Type B pancreatic cell (in vitro differentiated cells): ENCODE results near the gene PTPRM. TPM values are rescaled to one million over a fixed set of nuclear protein-coding genes. Genes with fewer than 3 reads are reported as not detected.

Experiments
- DNase-seq: peaks from one replicate; pipeline ENCODE4 v3.0.0; 2021; ENCODE audit warnings: mixed read lengths; ENCODE audit not compliant: unreplicated experiment; ENCODE audit errors: extremely low spot score
- H3K27ac Mint-ChIP-seq: 2 replicates; pipeline ENCODE4 v1.8.0; 2021; ENCODE audit warnings: mild to moderate bottlenecking, mixed read lengths
- H3K27me3 Mint-ChIP-seq: 2 replicates; pipeline ENCODE4 v1.8.0; 2021; ENCODE audit warnings: mixed read lengths
- H3K36me3 Mint-ChIP-seq: 2 replicates; pipeline ENCODE4 v1.8.0; 2021; ENCODE audit warnings: mixed read lengths
- H3K4me1 Mint-ChIP-seq: one replicate; pipeline ENCODE4 v1.8.0; 2021; ENCODE audit warnings: mixed read lengths; ENCODE audit not compliant: unreplicated experiment
- H3K4me3 Mint-ChIP-seq: 2 replicates; pipeline ENCODE4 v1.8.0; 2021; ENCODE audit warnings: mild to moderate bottlenecking, mixed read lengths
- H3K9me3 Mint-ChIP-seq: 2 replicates; pipeline ENCODE4 v1.8.0; 2021; ENCODE audit warnings: mixed read lengths
- total RNA-seq: library from RNA; stranded (reverse); gene quantifications from 2 replicates; pipeline ENCODE4 v1.2.1, GENCODE V29; 2021; ENCODE audit warnings: low replicate concordance
- TF ChIP-seq, protein P1 (sequence below): fragments of 200-600 bp; sonication (generic); conservative IDR thresholded peaks from 2 replicates; pipeline ENCODE4 v1.5.0; 2021; ENCODE audit warnings: antibody characterized with exemption, mild to moderate bottlenecking

The PTPRM gene
- total RNA-seq, 1 donor from 2014 or later: 18.6 TPM

DNA sequence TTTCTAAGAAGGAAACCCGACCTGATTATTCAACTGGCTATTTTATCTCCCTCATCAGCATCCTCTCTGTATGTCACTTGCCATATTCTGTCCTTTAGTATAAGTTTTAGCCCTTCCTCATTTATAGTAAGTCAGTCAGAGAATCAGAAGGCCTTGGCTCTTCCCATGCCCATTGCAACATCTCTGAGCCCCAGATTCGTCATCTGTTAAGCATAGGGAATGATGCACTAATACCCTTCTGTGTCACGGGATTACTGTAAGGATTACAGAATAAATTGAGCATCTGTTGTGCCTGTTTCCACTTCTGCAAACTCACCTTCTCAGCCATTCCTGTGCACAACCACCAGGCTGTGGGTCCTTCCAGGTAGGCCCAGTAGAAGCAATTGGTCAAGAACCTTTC is 784.0 kb downstream of the PTPRM start:
- no peaks in the 10 kb centered on the region for H3K4me1 Mint-ChIP-seq
- H3K36me3 Mint-ChIP-seq: no peaks in the 10 kb centered on the region
- no peaks in the 10 kb centered on the region for H3K9me3 Mint-ChIP-seq
- H3K4me3 Mint-ChIP-seq: no peak overlapping the region
- no peak overlapping the region for H3K27ac Mint-ChIP-seq
- no peaks in the 10 kb centered on the region for H3K27me3 Mint-ChIP-seq
- TF ChIP-seq, protein P1, sequence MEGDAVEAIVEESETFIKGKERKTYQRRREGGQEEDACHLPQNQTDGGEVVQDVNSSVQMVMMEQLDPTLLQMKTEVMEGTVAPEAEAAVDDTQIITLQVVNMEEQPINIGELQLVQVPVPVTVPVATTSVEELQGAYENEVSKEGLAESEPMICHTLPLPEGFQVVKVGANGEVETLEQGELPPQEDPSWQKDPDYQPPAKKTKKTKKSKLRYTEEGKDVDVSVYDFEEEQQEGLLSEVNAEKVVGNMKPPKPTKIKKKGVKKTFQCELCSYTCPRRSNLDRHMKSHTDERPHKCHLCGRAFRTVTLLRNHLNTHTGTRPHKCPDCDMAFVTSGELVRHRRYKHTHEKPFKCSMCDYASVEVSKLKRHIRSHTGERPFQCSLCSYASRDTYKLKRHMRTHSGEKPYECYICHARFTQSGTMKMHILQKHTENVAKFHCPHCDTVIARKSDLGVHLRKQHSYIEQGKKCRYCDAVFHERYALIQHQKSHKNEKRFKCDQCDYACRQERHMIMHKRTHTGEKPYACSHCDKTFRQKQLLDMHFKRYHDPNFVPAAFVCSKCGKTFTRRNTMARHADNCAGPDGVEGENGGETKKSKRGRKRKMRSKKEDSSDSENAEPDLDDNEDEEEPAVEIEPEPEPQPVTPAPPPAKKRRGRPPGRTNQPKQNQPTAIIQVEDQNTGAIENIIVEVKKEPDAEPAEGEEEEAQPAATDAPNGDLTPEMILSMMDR: no peak
- DNase-seq: no peak

DNA sequence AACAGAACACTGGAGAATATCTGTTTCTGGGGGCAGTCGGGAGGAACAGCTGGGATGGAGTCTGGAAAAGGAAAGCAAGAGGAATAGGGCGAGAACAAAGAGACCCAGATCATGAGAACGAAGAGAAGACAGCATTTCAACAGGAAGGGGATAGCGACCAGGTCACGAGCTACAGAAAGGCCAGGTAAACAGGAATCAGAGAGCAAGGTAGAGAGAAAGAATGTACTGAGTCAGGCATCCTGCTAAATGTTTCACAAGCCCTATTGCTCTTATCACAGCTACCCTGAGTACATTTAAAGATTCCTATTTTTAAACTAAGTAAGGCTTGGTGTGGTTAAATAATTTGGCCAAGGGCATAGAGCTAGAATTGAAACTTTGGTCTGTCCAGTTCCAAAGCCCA is 787.2 kb downstream of the PTPRM start:
- Mint-ChIP-seq H3K4me3 (no peak overlapping the region), H3K9me3 (no peaks in the 10 kb centered on the region), H3K4me1 (peaks cover 8% of the 10 kb centered on the region), H3K27me3 (peaks cover 12% of the 10 kb centered on the region), H3K27ac (no peak overlapping the region), H3K36me3 (no peaks in the 10 kb centered on the region)
- DNase-seq: no peak
- TF ChIP-seq, protein P1: no peak

DNA sequence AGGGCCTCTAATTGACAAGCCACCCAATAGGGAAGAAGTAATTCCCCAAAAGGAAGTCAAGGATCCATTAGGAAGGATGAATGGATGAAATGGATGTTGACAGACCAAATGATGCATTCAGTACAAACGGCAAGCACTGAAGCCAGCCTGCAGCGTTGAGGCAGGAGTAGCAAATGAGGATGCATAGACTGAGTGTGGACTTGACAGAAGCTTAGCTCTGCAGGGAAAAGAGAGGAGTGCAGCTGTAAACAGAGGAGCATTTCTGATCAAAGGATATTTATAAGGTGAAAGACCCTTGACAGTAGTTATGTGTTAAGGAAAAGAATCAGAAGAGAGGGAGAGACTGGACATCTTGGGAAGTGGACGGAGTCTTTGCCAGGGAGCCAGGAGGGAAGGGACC is 788.9 kb downstream of the PTPRM start:
- DNase-seq: no peak
- Mint-ChIP-seq H3K4me1 (peaks cover 8% of the 10 kb centered on the region), H3K9me3 (no peaks in the 10 kb centered on the region), H3K36me3 (no peaks in the 10 kb centered on the region), H3K4me3 (no peak overlapping the region), H3K27me3 (peaks cover 22% of the 10 kb centered on the region), H3K27ac (no peak overlapping the region)
- TF ChIP-seq, protein P1: no peak

DNA sequence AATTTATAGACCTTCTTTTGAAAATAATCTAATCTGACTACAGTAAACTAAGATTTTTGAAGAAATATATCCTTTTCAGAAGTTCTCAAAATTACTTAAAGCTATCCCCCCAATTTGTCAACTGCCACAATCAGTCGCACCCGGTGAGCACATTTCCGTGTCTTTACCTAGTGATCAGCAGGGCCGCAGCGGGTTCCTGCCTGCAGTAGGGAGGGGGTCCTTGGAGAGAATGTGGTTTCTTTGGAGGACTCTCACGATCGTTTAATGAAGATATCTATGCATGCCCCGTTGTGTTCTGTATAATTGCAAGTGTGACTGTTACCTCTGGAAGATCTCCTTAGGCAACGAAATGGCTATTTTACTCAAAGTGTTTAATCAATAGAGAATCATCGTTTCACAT is 790.2 kb downstream of the PTPRM start:
- H3K9me3 Mint-ChIP-seq: no peaks in the 10 kb centered on the region
- H3K4me3 Mint-ChIP-seq: no peak overlapping the region
- DNase-seq: no peak
- no peak overlapping the region for H3K27ac Mint-ChIP-seq
- no peaks in the 10 kb centered on the region for H3K36me3 Mint-ChIP-seq
- H3K4me1 Mint-ChIP-seq: peaks cover 8% of the 10 kb centered on the region
- TF ChIP-seq, protein P1: no peak
- H3K27me3 Mint-ChIP-seq: peaks cover 26% of the 10 kb centered on the region

DNA sequence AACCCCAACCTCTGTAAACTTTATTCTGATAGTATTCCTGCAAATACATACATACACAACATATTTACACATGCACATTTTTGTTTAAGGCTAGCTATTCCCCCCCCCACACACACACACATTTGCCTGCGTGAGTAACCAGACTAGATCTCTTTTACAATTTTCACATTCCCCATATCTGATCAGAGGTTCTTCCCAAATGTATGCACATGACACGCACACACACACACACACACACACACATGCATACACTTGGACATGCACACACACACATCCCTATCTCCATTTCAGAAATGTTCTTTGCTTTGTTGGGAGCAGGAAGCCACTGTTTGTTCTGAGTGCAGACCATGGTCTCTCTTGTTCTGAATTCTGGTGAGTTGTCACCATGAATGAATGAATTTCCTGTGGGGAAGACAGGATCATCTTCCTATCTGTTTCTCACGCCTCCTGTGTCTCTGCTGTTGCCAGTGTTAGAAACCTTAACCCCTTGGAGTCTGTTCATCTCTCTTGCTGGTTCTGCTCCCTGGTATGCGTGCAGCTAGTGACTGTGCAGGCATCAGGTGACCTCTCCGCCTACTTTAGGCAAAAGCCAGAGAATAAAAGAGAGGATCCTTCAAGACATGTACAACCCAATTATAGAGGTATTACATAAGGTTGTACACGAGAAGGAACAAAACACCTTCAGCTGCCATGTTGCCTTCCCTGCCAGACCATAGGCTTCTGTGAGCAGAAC is 791.1 kb downstream of the PTPRM start:
- DNase-seq: no peak
- Mint-ChIP-seq H3K9me3 (no peaks in the 10 kb centered on the region), H3K36me3 (no peaks in the 10 kb centered on the region), H3K27ac (no peak overlapping the region), H3K27me3 (peaks cover 34% of the 10 kb centered on the region), H3K4me3 (no peak overlapping the region), H3K4me1 (peaks cover 8% of the 10 kb centered on the region)
- TF ChIP-seq, protein P1: no peak
